ENCODE measurements around the gene SPRY1.

SPRY1 gene

DNA sequence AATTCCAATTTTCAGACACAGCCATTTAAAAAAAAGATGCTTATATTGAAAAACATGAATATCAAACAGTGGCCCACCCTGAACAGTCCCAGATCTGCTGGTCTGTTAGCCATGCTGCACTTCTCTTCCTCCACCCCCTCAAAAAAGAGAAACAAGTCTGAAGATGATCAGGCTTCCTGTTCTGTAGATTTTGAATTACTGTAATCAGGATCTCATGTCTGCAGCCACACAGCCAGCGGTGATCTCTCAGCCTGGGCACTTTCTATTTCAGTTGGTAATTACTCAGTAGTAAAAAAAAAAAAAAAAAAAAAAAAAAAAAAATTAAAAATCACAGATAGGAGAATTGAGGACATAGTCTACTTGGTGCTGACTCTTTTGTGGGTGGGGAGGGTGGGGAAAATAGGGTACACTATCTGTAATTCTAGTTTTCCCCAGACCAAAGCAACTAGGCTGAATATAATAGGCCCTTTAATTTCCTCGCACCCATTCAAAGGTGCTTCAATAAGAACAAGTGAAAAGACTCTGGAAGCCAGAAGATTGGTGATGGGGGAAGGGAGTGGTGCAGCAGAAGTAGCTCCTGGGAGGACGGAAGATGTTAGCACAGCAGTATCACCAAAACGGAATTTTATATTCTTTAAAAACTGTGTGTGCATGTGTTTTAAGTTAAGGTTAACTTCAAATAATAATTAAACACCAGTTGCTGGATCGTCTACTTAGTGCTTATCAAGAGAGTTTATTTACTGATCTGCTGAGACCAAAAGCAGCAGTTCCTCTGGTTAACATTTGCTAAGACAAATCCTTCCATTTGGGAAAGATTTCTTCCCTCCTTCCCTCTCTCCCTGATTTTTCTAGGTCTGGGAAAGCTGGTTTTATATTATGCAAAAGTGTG is 47.0 kb downstream of the SPRY1 start:
- DNase-seq (ENCODE audit: low spot score), result no peak

- DNase-seq (ENCODE audit: low spot score), result peak; percentile 10
These were observed 47.7 kb downstream of the SPRY1 start for GRCh38 chr4:123444290-123444731.

GRCh38 chr4:123446865-123447474 is 50.4 kb downstream of the SPRY1 start:
- DNase-seq (ENCODE audit: low spot score), result no peak

DNA sequence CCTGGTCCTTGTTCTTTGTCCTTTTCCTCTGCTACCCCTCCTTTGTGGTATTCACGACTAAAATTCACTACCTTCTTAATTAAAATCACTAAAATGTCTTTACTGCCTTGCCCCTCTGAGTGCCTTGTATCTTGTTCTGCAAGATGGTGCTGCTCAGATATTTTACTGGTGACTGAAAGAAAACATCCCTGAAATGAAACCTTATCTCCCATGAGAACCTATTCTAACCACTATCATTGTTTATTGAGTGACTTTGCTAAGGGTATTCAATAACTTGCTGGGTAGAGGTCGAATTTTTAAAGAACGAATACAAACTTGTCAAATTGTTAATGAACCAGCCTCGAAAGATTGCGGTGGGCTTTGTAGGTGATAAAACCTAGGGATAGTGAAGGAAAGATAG is 52.8 kb downstream of the SPRY1 start:
- no peak for DNase-seq (ENCODE audit: low spot score)

DNA sequence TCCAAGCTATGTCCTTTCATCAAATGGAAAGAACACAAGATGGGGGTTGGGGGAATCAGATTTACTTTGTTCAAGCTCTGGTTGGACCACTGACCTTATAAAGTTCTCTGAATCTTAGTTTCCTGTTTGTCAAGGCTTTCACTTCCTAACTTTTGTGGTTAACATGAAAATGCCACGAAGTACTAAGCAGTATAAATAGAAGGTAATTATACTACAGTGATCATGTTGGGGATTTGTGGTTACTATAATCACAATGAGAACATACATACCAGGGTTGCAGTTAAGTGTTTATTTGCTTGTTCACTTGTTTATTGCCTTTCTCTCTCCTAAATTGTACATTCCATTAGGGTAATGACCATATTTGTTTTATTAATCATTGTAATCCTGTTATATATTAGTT is 53.2 kb downstream of the SPRY1 start:
- DNase-seq (ENCODE audit: low spot score), result peak; percentile 33

GRCh38 chr4:123450393-123450792 is 53.8 kb downstream of the SPRY1 start:
- no peak for DNase-seq (ENCODE audit: low spot score)

DNA sequence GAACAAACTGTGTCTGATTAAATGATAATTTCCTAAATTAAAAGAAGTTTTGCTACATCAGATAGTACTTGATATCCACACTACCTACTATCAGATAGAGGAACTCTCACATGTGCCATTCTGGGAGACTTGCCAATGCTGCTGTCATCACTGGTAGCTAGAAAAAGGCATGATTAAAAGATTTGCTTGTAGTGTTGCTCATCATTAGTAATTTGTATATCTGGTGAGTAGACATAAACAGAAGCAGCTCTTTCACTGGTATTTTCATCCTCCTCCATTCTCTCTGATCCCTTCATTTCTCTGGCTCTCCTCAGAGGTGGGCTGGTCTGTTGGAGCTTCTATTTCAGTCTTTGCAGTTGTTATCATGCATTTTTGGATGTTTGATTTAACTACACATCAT is 56.0 kb downstream of the SPRY1 start:
- peak; percentile 59 for DNase-seq (ENCODE audit: low spot score)

GRCh38 chr4:123453061-123453680 is 56.6 kb downstream of the SPRY1 start:
- no peak for DNase-seq (ENCODE audit: low spot score)
